ENCODE data around the gene FKBP14. TPM values are rescaled to one million over a fixed set of nuclear protein-coding genes. Genes with fewer than 3 reads are reported as not detected.
"Not testable (repeated sequence)": the region's sequence is repeated elsewhere in the genome, so short reads cannot be mapped to it uniquely, and the experiment has no call there.

The FKBP14 gene
- total and polyA plus RNA-seq, 11 donors, result 2.5 to 19.0 (median 13.2) TPM

GRCh38 chr7:29969738-29970137 is 56.8 kb downstream of the FKBP14 start:
- intact Hi-C loops (cut with DNase I), result no loop called here
- H3K4me3 ChIP-seq, result no peak overlapping the region
- peaks cover 0 to 27% (median 0%) of the 10 kb centered on the region in 9 donors for H3K36me3 ChIP-seq
- DNase-seq (no peak), ATAC-seq (no peak)
- no peak overlapping the region for H3K27ac ChIP-seq
- no peaks in the 10 kb centered on the region for H3K9me3 ChIP-seq
- no peaks in the 10 kb centered on the region for H3K27me3 ChIP-seq
- 82 to 88% (median 84%) methylated on average over 2 of the region's 2 CpGs for WGBS, 4 donors
- peaks cover 0 to 25% (median 0%) of the 10 kb centered on the region in 12 donors for H3K4me1 ChIP-seq
- TF ChIP-seq CTCF (IDR thresholded peaks at IDR 0.05), result no peak
- no peak for TF ChIP-seq POLR2A (IDR thresholded peaks at IDR 0.05)

- Histone ChIP-seq H3K4me1 (peaks cover 0 to 25% (median 0%) of the 10 kb centered on the region in 12 donors), H3K9me3 (no peaks in the 10 kb centered on the region), H3K36me3 (peaks cover 0 to 32% (median 0%) of the 10 kb centered on the region in 9 donors), H3K4me3 (no peak overlapping the region), H3K27me3 (no peaks in the 10 kb centered on the region), H3K27ac (no peak overlapping the region)
- ATAC-seq, result no peak
- intact Hi-C loops (cut with DNase I), result no loop called here
- TF ChIP-seq CTCF (IDR thresholded peaks at IDR 0.05), result no peak
- no peak for TF ChIP-seq POLR2A (IDR thresholded peaks at IDR 0.05)
- no peak for DNase-seq
- 82 to 88% (median 86%) methylated on average over 12 of the region's 12 CpGs for WGBS, 4 donors
Measured at GRCh38 chr7:29968683-29969395, 57.7 kb downstream of the FKBP14 start.

- H3K27ac ChIP-seq, result no peak overlapping the region
- DNase-seq (no peak), ATAC-seq (no peak)
- 78 to 86% (median 82%) methylated on average over 3 of the region's 3 CpGs for WGBS, 4 donors
- peaks cover 0 to 15% (median 0%) of the 10 kb centered on the region in 12 donors for H3K4me1 ChIP-seq
- no peaks in the 10 kb centered on the region for H3K27me3 ChIP-seq
- H3K36me3 ChIP-seq, result peaks cover 0 to 32% (median 0%) of the 10 kb centered on the region in 9 donors
- no peak overlapping the region for H3K4me3 ChIP-seq
- H3K9me3 ChIP-seq, result no peaks in the 10 kb centered on the region
- TF ChIP-seq CTCF (IDR thresholded peaks at IDR 0.05) (no peak), POLR2A (IDR thresholded peaks at IDR 0.05) (no peak)
- intact Hi-C loops (cut with DNase I), result no loop called here
Measured at GRCh38 chr7:29965030-29965429, 61.5 kb downstream of the FKBP14 start.

GRCh38 chr7:29962035-29962434 is 64.5 kb downstream of the FKBP14 start:
- Histone ChIP-seq H3K27ac (no peak overlapping the region), H3K36me3 (peaks cover 0 to 19% (median 0%) of the 10 kb centered on the region in 9 donors), H3K27me3 (no peaks in the 10 kb centered on the region), H3K4me3 (no peak overlapping the region), H3K9me3 (no peaks in the 10 kb centered on the region), H3K4me1 (no peaks in the 10 kb centered on the region)
- intact Hi-C loops (cut with DNase I), result no loop called here
- TF ChIP-seq POLR2A (IDR thresholded peaks at IDR 0.05) (no peak), CTCF (IDR thresholded peaks at IDR 0.05) (no peak)
- ATAC-seq (no peak), DNase-seq (no peak)
- 94 to 100% (median 99%) methylated on average over 1 of the region's 1 CpG for WGBS, 4 donors

- H3K4me3 ChIP-seq; DNase-seq; ATAC-seq; H3K27ac ChIP-seq; H3K27me3 ChIP-seq; intact Hi-C loops (cut with DNase I); H3K9me3 ChIP-seq; H3K4me1 ChIP-seq: not testable (repeated sequence)
- H3K36me3 ChIP-seq, result peaks cover 0 to 15% (median 0%) of the 10 kb centered on the region in 9 donors
- 96 to 100% (median 99%) methylated on average over 4 to 19 of the region's 19 CpGs for WGBS, 4 donors
Measured at GRCh38 chr7:29961611-29962010, 64.9 kb downstream of the FKBP14 start.
